ENCODE measurements around the gene MYCBPAP. TPM values are rescaled to one million over a fixed set of nuclear protein-coding genes. Genes with fewer than 3 reads are reported as not detected.

MYCBPAP gene
- total RNA-seq, 1 donor from 2014 or later = 0.26 TPM

- DNase-seq (ENCODE audit: low read depth) (no peak), FAIRE-seq (no peak)
- H3K36me3 ChIP-seq (ENCODE audit: control insufficient read depth, insufficient read depth, low read length) = peaks cover 5% of the 10 kb centered on the region
- TF ChIP-seq, protein P1, sequence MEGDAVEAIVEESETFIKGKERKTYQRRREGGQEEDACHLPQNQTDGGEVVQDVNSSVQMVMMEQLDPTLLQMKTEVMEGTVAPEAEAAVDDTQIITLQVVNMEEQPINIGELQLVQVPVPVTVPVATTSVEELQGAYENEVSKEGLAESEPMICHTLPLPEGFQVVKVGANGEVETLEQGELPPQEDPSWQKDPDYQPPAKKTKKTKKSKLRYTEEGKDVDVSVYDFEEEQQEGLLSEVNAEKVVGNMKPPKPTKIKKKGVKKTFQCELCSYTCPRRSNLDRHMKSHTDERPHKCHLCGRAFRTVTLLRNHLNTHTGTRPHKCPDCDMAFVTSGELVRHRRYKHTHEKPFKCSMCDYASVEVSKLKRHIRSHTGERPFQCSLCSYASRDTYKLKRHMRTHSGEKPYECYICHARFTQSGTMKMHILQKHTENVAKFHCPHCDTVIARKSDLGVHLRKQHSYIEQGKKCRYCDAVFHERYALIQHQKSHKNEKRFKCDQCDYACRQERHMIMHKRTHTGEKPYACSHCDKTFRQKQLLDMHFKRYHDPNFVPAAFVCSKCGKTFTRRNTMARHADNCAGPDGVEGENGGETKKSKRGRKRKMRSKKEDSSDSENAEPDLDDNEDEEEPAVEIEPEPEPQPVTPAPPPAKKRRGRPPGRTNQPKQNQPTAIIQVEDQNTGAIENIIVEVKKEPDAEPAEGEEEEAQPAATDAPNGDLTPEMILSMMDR (IDR thresholded peaks at IDR 0.05; ENCODE audit: insufficient read depth, low read length, severe bottlenecking) = no peak
- peaks cover 14% of the 10 kb centered on the region for H3K27me3 ChIP-seq (ENCODE audit: control insufficient read depth, insufficient read depth, low read length)
- H3K4me3 ChIP-seq (ENCODE audit: low read depth, low read length) = no peak overlapping the region
Measured at GRCh38 chr17:50554201-50554600, 46.0 kb downstream of the MYCBPAP start.

DNA sequence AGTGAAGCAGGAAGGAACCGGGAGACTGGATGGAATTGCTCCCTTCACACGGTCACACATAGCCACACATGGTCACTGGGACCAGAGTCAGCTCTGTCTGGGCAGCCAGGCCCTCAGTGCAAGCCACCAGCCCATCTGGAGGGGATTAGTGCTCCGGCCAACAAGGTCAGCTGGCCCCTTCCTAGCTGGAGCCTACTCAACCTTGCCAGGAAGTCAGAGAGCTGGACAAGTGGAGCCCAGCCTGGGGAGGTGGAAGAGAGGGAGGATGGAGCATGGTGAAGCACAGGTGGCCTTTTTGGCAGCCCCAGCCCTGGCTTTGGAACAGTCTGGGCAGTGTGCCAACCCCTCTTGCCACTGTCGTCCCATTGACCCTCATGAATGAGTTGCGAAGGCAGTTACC, 48.6 kb downstream of the MYCBPAP start:
- no peak for DNase-seq (ENCODE audit: low read depth)
- TF ChIP-seq, protein P1 (IDR thresholded peaks at IDR 0.05; ENCODE audit: insufficient read depth, low read length, severe bottlenecking) = no peak
- FAIRE-seq = no peak

GRCh38 chr17:50557630-50558029, 49.4 kb downstream of the MYCBPAP start:
- TF ChIP-seq, protein P1 (IDR thresholded peaks at IDR 0.05; ENCODE audit: insufficient read depth, low read length, severe bottlenecking) = no peak
- no peak for FAIRE-seq
- peaks cover 4% of the 10 kb centered on the region for H3K36me3 ChIP-seq (ENCODE audit: control insufficient read depth, insufficient read depth, low read length)
- peaks cover 35% of the 10 kb centered on the region for H3K27me3 ChIP-seq (ENCODE audit: control insufficient read depth, insufficient read depth, low read length)
- no peak overlapping the region for H3K4me3 ChIP-seq (ENCODE audit: low read depth, low read length)
- DNase-seq (ENCODE audit: low read depth) = no peak

More for the DNA sequence above, 48.6 kb downstream of the MYCBPAP start:
- Histone ChIP-seq H3K27me3 (ENCODE audit: control insufficient read depth, insufficient read depth, low read length) (peaks cover 28% of the 10 kb centered on the region), H3K4me3 (ENCODE audit: low read depth, low read length) (no peak overlapping the region), H3K36me3 (ENCODE audit: control insufficient read depth, insufficient read depth, low read length) (peaks cover 4% of the 10 kb centered on the region)

DNA sequence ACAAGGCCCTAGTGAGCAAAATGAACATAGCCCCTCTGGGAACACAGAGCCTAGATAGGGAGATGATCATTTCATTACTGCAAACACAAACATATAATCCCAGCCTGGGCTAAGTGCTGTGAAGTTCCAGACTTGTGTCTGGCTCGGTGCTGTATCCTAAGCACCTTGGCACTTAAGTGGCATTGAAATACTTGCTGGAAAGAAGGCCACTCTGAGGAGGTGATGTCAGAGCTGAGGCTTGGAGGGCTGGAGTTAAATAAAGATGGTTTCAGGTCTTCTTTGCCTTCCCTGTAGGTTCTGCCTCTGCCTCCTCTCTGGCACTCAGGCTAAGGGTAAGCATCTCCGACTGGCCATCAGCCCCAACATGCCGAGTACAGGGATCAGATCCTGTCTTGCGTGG, 49.9 kb downstream of the MYCBPAP start:
- no peak overlapping the region for H3K4me3 ChIP-seq (ENCODE audit: low read depth, low read length)
- no peak for DNase-seq (ENCODE audit: low read depth)
- no peak for FAIRE-seq
- peaks cover 4% of the 10 kb centered on the region for H3K36me3 ChIP-seq (ENCODE audit: control insufficient read depth, insufficient read depth, low read length)
- TF ChIP-seq, protein P1 (IDR thresholded peaks at IDR 0.05; ENCODE audit: insufficient read depth, low read length, severe bottlenecking) = no peak
- H3K27me3 ChIP-seq (ENCODE audit: control insufficient read depth, insufficient read depth, low read length) = peaks cover 40% of the 10 kb centered on the region

DNA sequence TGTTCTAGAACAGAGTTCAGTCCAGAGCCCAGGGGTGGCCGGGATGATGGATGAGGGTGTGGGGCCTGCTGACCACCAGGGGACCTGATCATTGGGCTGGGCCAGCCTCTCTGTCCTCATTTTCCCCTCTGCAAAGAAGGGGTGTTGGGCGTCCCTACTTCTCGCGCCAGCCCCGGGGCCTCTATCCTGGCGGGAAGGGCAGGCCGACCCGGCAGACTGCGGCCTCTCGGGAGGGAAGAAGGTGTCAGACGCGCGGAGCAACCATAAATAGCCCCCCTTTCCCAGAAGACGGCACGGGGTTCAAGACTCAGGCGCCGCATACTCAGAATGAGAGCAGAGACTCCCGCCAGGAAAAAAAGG, 50.3 kb downstream of the MYCBPAP start:
- H3K4me3 ChIP-seq (ENCODE audit: low read depth, low read length) = no peak overlapping the region
- DNase-seq (ENCODE audit: low read depth) (no peak), FAIRE-seq (no peak)
- H3K36me3 ChIP-seq (ENCODE audit: control insufficient read depth, insufficient read depth, low read length) = peaks cover 4% of the 10 kb centered on the region
- TF ChIP-seq, protein P1 (IDR thresholded peaks at IDR 0.05; ENCODE audit: insufficient read depth, low read length, severe bottlenecking) = no peak
- peaks cover 44% of the 10 kb centered on the region for H3K27me3 ChIP-seq (ENCODE audit: control insufficient read depth, insufficient read depth, low read length)

GRCh38 chr17:50558941-50559614, 50.8 kb downstream of the MYCBPAP start:
- no peak for FAIRE-seq
- no peak for DNase-seq (ENCODE audit: low read depth)
- Histone ChIP-seq H3K4me3 (ENCODE audit: low read depth, low read length) (no peak overlapping the region), H3K27me3 (ENCODE audit: control insufficient read depth, insufficient read depth, low read length) (peaks cover 46% of the 10 kb centered on the region), H3K36me3 (ENCODE audit: control insufficient read depth, insufficient read depth, low read length) (peaks cover 4% of the 10 kb centered on the region)
- TF ChIP-seq, protein P1 (IDR thresholded peaks at IDR 0.05; ENCODE audit: insufficient read depth, low read length, severe bottlenecking) = no peak
